ENCODE results near the gene SUGT1.

GRCh38 chr13:52723181-52723580, 70.5 kb downstream of the SUGT1 start:
- TF ChIP-seq GATA3 (IDR thresholded peaks at IDR 0.05; ENCODE audit: low read depth, low read length) (no peak), GATA2 (IDR thresholded peaks at IDR 0.05; ENCODE audit: low read depth, low read length) (no peak)

Data from SH-SY5Y (cell line).